Posterior cingulate gyrus (tissue), 11 donors: ENCODE results near the gene TBL1X.
A peak's percentile ranks its signal among the peaks of the same experiment; 100 is the strongest.
"Not testable (repeated sequence)": the region's sequence is repeated elsewhere in the genome, so short reads cannot be mapped to it uniquely, and the experiment has no call there.

Source experiments
- DNase-seq, 10 donors: peaks; one replicate each; pipeline versions ENCODE4 v3.0.0 to v3.0.0-alpha.2; 2020 to 2021; ENCODE audit warnings: mixed read lengths in 3 of 10
- intact Hi-C: fragments of 100-400 bp; cut with DNase I; formaldehyde crosslinking; loops from one replicate; pipeline ENCODE4 v1.15.1; 2023

The TBL1X gene

GRCh38 chrX:9530848-9531274, 66.0 kb downstream of the TBL1X start:
- intact Hi-C loops: loop anchor here (10.0 kb wide), 1 partner anchor 174 kb away; no protein-coding TSS in a partner anchor
- DNase-seq: peak in 8 of 10 donors; percentile 29 to 92 (median 56)

- intact Hi-C loops: loop anchor here (10.0 kb wide), 1 partner anchor 172 kb away; no protein-coding TSS in a partner anchor
- peak in 1 of 10 donors; percentile 83 for DNase-seq
These were observed 67.5 kb downstream of the TBL1X start for GRCh38 chrX:9532349-9532748.

- DNase-seq: no peak
- intact Hi-C loops: loop anchor here (10.0 kb wide), 1 partner anchor 171 kb away; no protein-coding TSS in a partner anchor
These were observed 68.8 kb downstream of the TBL1X start for GRCh38 chrX:9533611-9534010.

GRCh38 chrX:9534686-9535085, 69.8 kb downstream of the TBL1X start:
- intact Hi-C loops: loop anchor here (10.0 kb wide), 1 partner anchor 170 kb away; no protein-coding TSS in a partner anchor

GRCh38 chrX:9535101-9535500, 70.2 kb downstream of the TBL1X start:
- no peak for DNase-seq

More at GRCh38 chrX:9534686-9535085, 69.8 kb downstream of the TBL1X start:
- DNase-seq: no peak

GRCh38 chrX:9536156-9536555, 71.3 kb downstream of the TBL1X start:
- intact Hi-C loops: loop anchor here (10.0 kb wide), 1 partner anchor 169 kb away; no protein-coding TSS in a partner anchor
- not testable (repeated sequence) for DNase-seq

More at GRCh38 chrX:9535101-9535500, 70.2 kb downstream of the TBL1X start:
- intact Hi-C loops: loop anchor here (10.0 kb wide), 1 partner anchor 170 kb away; no protein-coding TSS in a partner anchor

GRCh38 chrX:9537781-9538180, 72.9 kb downstream of the TBL1X start:
- intact Hi-C loops: loop anchor here (10.0 kb wide), 1 partner anchor 167 kb away; no protein-coding TSS in a partner anchor

GRCh38 chrX:9538544-9539045, 73.7 kb downstream of the TBL1X start:
- intact Hi-C loops: loop anchor here (10.0 kb wide), 1 partner anchor 166 kb away; no protein-coding TSS in a partner anchor
- DNase-seq: no peak

More at GRCh38 chrX:9537781-9538180, 72.9 kb downstream of the TBL1X start:
- no peak for DNase-seq

- intact Hi-C loops: loop anchor here (10.0 kb wide), 1 partner anchor 165 kb away; no protein-coding TSS in a partner anchor
These were observed 74.9 kb downstream of the TBL1X start for GRCh38 chrX:9539605-9540387.

GRCh38 chrX:9542106-9542760, 77.4 kb downstream of the TBL1X start:
- intact Hi-C loops: no loop called here
- DNase-seq: no peak

More at GRCh38 chrX:9539605-9540387, 74.9 kb downstream of the TBL1X start:
- no peak for DNase-seq

GRCh38 chrX:9542761-9543111, 77.9 kb downstream of the TBL1X start:
- intact Hi-C loops: no loop called here
- DNase-seq: no peak

GRCh38 chrX:9555354-9555753, 90.5 kb downstream of the TBL1X start:
- intact Hi-C loops: no loop called here
- no peak for DNase-seq

GRCh38 chrX:9557091-9557490, 92.2 kb downstream of the TBL1X start:
- DNase-seq: no peak
- intact Hi-C loops: no loop called here

GRCh38 chrX:9557521-9557920, 92.7 kb downstream of the TBL1X start:
- no peak for DNase-seq
- intact Hi-C loops: no loop called here

- intact Hi-C loops: no loop called here
- no peak for DNase-seq
These were observed 93.8 kb downstream of the TBL1X start for GRCh38 chrX:9558615-9559014.

- DNase-seq: peak in 2 of 10 donors; percentile 18 to 40
- intact Hi-C loops: no loop called here
These were observed 95.4 kb downstream of the TBL1X start for GRCh38 chrX:9560219-9560618.

- DNase-seq: no peak
- intact Hi-C loops: no loop called here
These were observed 96.3 kb downstream of the TBL1X start for GRCh38 chrX:9561199-9561598.

- intact Hi-C loops: no loop called here
- no peak for DNase-seq
These were observed 98.0 kb downstream of the TBL1X start for GRCh38 chrX:9562851-9563250.

GRCh38 chrX:9566150-9566621, 101.3 kb downstream of the TBL1X start:
- intact Hi-C loops: no loop called here
- DNase-seq: peak in 8 of 10 donors; percentile 35 to 89 (median 52)

GRCh38 chrX:9569876-9570301, 105.0 kb downstream of the TBL1X start:
- no peak for DNase-seq
- intact Hi-C loops: no loop called here
